GM18519 (cell line): ENCODE measurements around the gene MEAK7.

ENCODE experiments used
- ATAC-seq: cut with Tn5 transposase; IDR thresholded peaks from one replicate; pipeline ENCODE4 v1.9.1; 2021; ENCODE audit warnings: mild to moderate bottlenecking, moderate library complexity; ENCODE audit not compliant: unreplicated experiment, low FRiP score

The MEAK7 gene

GRCh38 chr16:84504420-84505248, at the start of gene MEAK7:
Gene MEAK7 (minus strand): TSS chr16:84504659. CDS start chr16:84498086, 6,573 bp downstream.
- peak; percentile 92 for ATAC-seq

GRCh38 chr16:84553873-84554399, 49.5 kb upstream of the MEAK7 start:
- no peak for ATAC-seq

GRCh38 chr16:84552135-84552534, 47.7 kb upstream of the MEAK7 start:
- no peak for ATAC-seq

GRCh38 chr16:84550096-84550495, 45.6 kb upstream of the MEAK7 start:
- no peak for ATAC-seq

GRCh38 chr16:84548971-84549844, 44.7 kb upstream of the MEAK7 start:
- ATAC-seq = no peak

GRCh38 chr16:84548508-84548907, 44.0 kb upstream of the MEAK7 start:
- ATAC-seq = no peak

- ATAC-seq = no peak
These were observed 43.1 kb upstream of the MEAK7 start for GRCh38 chr16:84547546-84548061.

- ATAC-seq = no peak
These were observed 42.4 kb upstream of the MEAK7 start for GRCh38 chr16:84546669-84547545.

GRCh38 chr16:84545114-84545737, 40.8 kb upstream of the MEAK7 start:
- no peak for ATAC-seq

- no peak for ATAC-seq
These were observed 39.7 kb upstream of the MEAK7 start for GRCh38 chr16:84544031-84544773.

- ATAC-seq = no peak
These were observed 38.8 kb upstream of the MEAK7 start for GRCh38 chr16:84543253-84543652.

GRCh38 chr16:84541999-84542817, 37.7 kb upstream of the MEAK7 start:
- ATAC-seq = no peak

GRCh38 chr16:84540194-84540593, 35.7 kb upstream of the MEAK7 start:
- no peak for ATAC-seq

- ATAC-seq = no peak
These were observed 33.9 kb upstream of the MEAK7 start for GRCh38 chr16:84538222-84538840.

- no peak for ATAC-seq
These were observed 33.2 kb upstream of the MEAK7 start for GRCh38 chr16:84537491-84538151.

- no peak for ATAC-seq
These were observed 31.4 kb upstream of the MEAK7 start for GRCh38 chr16:84535851-84536250.

GRCh38 chr16:84535408-84535807, 30.9 kb upstream of the MEAK7 start:
- ATAC-seq = no peak
